ENCODE measurements around the gene TGM6.

The TGM6 gene

GRCh38 chr20:2365091-2365490 lies 15.6 kb upstream of the TGM6 start:
- no peak for FAIRE-seq

- FAIRE-seq = no peak
These were observed 15.0 kb upstream of the TGM6 start for GRCh38 chr20:2365666-2366065.

- no peak for FAIRE-seq
These were observed 12.1 kb upstream of the TGM6 start for GRCh38 chr20:2368621-2369020.

DNA sequence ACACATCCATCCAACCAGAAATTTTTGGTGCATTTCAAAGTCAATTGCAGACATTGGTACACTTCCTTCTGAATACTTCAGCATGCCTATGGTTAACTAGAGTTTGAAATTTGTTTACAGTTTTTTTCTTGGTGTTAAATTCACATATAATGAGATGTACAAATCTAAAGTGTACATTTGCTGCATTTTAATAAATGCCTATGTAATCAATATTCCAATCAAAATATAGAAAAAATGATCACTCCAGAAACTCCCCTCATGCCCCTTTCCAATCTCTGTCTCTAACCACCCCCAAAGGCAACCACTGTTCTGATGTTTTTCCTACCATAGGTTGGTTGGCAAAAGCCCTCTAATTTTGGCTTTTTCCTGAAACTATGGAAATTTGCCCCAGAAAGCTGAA lies 7.6 kb upstream of the TGM6 start:
- no peak for FAIRE-seq

DNA sequence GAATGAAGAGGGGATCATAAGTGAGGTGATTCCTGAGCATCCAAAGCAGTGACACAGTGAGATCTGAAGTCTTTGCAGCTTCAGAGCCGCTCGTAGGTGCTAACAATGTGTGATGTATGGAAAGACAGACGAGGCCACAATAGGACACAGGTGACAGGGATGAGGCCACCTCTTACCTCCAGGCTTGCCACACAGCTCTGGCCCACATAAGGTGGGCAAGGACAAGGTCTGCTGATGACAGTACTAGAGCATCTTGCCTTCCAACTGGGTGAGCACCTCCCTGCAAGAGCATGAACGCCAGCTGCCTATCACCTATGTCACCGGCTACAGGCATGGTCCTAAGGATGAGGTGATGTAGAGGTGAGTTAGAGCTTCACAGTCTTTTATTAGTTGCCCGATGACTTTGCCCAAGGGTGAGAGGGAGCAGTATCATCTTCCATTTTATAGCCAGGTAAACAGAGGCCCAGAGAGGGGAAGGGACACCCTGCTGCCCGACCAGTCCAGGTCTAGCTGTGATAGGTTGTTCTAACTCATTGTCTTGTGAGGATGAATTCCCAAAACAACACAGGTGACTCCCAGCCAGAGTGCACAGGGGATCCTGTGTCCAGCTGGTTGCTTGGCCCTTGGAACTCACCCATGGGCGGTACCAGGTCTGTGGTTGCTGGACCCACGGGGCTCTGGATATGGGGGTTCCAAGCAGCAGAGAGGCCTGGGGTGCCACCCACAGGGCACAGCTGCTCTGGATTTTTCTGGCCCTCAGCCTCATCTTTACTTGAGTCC lies 6.2 kb upstream of the TGM6 start:
- no peak for FAIRE-seq

DNA sequence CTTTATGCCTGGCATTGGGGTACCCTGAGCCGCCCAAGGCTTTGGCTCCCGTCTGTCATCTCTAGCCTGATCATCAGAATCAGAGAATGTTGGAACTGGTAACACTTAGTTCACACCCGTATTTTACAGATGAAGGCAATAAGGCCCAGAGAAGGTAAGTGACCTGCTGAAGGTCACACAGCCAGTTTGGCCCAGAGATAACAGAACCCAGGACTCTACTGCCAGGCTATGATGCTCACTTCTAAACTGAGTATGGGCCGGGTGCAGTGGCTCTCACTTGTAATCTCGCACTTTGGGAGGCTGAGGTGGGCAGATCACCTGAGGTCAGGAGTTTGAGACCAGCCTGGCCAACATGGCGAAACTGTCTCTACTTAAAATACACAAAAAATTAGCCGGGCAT lies 1.8 kb upstream of the TGM6 start:
- no peak for FAIRE-seq

GRCh38 chr20:2379511-2380229 lies 1.0 kb upstream of the TGM6 start:
- no peak for FAIRE-seq

GRCh38 chr20:2381303-2381702 lies 602 bp downstream of the TGM6 start:
- FAIRE-seq = no peak

DNA sequence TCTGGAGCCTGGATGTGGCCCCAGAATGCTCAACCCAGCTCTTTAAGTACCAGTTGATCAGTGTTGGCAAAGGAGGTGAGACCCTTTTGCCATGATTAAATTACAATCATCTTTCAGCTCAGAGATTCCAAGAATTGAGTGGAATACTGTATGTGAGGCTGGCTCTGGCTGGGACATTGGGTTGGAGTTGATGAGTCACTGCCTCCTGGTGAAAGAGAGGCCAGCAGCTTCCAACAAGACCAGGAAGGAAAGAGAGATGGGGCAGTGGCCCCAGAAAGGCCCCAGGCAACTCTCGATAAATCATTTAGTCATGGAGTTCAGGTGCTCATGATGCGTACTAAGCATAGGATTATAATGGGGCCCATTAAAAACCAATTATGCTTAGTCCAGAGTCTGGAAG lies 2.1 kb downstream of the TGM6 start:
- FAIRE-seq = no peak

DNA sequence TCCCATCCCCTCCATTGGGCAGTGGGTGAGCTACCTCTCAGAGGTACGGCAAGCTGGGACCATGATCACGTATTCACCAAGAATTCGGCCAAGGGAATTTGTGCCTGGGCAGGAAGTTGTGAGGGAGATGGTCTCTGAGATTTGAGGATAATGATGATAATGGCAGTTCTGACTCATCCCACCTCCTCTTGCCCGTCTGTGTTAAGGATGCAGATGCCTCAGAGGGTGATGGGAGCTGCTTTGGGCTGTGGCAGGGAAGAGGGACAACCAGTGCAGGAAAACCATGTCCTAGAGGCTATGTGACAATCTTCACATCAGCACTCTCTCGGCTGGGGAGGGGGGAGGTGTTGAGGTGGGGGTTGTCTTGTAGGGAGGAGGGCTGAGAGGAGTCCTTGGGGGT lies 4.3 kb downstream of the TGM6 start:
- no peak for FAIRE-seq

GRCh38 chr20:2385496-2385895 lies 4.8 kb downstream of the TGM6 start:
- no peak for FAIRE-seq

- FAIRE-seq = no peak
These were observed 5.9 kb downstream of the TGM6 start for GRCh38 chr20:2386516-2387179.

DNA sequence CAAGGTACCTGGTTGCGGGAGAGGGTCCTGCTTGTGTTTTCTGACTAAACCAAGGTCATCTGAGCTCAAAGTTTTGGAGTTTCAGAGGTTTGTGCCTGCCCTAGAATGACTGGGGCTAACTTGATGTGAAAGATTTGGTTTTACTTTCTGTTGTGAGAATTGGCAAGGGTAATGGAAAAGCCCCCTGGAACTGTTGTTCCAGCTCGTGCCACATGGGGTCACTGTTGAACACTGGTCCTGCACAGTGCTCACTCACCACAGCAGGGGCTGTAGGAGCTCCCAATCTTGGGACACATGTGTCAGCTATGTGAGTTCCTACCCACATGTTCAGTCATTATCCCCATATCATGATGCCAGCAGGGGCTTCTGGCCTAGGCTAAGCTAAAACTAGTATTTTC lies 6.5 kb downstream of the TGM6 start:
- FAIRE-seq = no peak

GRCh38 chr20:2387580-2387979 lies 6.9 kb downstream of the TGM6 start:
- no peak for FAIRE-seq

- no peak for FAIRE-seq
These were observed 10.4 kb downstream of the TGM6 start for GRCh38 chr20:2390951-2391675.

DNA sequence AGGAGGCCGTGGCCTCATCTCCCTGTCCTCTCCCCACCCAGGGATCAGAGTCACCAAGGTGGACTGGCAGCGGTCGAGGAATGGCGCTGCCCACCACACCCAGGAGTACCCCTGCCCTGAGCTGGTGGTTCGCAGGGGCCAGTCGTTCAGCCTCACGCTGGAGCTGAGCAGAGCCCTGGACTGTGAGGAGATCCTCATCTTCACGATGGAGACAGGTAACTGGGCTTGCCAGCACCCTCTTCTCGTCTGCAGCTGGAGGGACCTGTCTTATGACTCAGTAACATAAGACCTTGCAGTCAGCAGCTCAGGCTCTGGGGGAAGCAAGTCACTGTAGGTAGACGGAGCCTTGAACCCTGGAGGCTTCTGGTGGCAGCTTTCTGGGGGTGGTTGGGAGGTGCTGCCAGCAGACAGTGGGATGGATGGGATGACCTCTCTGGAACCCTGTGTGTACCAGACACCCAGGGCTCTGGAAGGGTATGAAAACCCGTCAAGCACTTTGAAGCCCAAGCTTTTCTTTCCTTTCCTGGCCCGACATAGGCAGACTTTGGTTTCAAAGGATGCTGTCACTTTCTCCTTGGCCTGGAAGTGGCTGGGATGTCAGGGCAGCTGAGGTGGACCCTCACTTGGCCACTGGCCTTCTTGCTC lies 13.8 kb downstream of the TGM6 start:
- FAIRE-seq = no peak

- no peak for FAIRE-seq
These were observed 14.4 kb downstream of the TGM6 start for GRCh38 chr20:2395136-2395535.

DNA sequence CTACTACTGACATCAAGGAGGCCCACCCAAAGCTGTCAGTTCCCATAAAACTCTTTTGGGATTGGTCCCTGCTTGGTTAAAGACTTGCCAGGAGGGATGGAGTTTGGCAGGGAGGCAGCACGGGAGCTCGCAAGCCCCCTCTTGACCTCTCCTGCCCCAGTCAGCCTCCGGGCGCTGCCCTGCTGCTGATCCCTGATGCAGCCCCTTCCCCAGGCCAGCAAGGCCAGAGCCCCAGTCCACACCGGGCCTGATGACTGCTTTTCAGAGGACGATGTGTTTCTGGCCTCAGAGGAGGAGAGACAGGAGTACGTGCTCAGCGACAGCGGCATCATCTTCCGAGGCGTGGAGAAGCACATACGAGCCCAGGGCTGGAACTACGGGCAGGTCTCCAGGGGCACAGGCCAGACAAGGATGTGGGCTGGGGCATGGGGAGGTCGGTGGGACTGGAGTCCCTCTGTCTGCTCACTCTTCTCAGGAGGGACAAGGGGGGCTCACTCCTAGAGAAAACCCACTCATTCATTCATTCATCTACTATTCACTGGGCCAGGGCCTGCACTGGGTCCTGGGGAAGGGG lies 15.6 kb downstream of the TGM6 start:
- FAIRE-seq = no peak

GRCh38 chr20:2397091-2397490 lies 16.4 kb downstream of the TGM6 start:
- no peak for FAIRE-seq

GRCh38 chr20:2397595-2398145 lies 17.0 kb downstream of the TGM6 start:
- no peak for FAIRE-seq

GRCh38 chr20:2398449-2398848 lies 17.7 kb downstream of the TGM6 start:
- no peak for FAIRE-seq

DNA sequence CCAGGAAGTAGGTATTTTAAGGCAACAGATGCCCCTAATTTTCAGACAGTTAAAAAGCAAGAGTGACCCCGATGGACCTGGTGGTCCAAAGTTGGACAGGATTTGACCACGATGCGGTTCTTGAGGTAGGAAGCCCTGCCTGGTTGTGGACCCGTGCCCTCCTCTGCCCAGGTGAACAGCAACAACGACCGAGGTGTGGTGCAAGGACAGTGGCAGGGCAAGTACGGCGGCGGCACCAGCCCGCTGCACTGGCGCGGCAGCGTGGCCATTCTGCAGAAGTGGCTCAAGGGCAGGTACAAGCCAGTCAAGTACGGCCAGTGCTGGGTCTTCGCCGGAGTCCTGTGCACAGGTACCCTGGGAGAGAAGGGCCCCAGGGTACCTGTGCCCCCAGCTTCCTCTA lies 18.7 kb downstream of the TGM6 start:
- FAIRE-seq = no peak

All from TTC549 (cell line).